Amniotic stem cell (primary cell): ENCODE measurements around the gene ARHGAP23.
A peak's percentile ranks its signal among the peaks of the same experiment; 100 is the strongest.

Experiments
- DNase-seq: peaks from one replicate; lab custom pipeline; 2025; lab: John Stamatoyannopoulos, UW

The ARHGAP23 gene

DNA sequence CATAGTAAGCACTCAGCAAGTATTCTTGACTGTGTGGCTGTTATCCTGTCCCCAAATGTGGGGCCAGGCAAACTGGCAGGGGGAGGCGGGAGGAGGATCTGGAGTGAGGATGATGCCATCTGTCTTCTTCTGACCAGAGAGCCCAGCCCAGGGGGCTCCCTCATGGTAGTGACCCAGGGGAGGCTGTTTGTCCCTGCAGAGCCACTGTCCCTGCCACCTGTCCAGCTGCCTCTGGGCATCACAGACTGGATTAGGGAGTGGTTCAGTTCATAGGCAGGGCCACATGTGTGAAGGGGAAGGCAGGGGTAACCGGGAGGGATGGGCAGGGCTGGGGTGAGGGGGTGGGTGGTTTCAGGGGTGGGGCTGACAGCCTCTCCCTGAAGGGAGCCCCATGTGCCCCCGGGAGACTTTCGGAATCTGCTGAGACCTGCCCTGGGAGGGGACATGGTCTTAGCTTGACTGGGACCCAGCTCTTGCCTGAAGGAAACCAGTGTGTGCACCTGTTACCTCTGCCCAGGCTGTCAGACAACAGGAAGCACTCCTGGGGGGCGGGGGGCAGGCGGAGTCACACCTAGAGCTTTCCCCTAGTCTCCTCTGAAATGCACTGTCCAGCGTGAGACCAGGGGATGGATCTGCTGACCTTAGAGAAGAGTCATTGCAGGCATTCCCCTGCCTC lies 15.2 kb downstream of the ARHGAP23 start:
- DNase-seq = no peak

DNA sequence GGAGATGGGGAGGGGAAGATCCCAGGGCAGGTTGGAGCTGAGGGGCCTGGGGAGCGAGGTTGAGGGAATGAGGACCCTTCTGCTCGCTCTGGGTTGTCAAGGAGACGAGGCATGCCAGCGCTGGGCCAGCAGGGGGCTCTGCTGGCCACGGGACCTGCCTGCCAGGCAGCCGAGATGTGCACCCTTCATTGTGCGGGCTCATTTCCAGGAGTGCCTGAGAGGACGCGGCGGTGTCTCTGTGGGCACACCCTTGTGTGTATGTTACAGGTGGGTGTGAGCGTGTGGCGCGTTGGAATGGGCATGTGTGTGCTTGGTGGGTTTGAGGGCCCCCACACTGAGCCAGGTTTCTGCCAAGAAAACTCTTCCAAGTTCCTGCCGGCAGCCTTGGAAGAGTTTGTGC lies 15.9 kb downstream of the ARHGAP23 start:
- peak; percentile 33 for DNase-seq

DNA sequence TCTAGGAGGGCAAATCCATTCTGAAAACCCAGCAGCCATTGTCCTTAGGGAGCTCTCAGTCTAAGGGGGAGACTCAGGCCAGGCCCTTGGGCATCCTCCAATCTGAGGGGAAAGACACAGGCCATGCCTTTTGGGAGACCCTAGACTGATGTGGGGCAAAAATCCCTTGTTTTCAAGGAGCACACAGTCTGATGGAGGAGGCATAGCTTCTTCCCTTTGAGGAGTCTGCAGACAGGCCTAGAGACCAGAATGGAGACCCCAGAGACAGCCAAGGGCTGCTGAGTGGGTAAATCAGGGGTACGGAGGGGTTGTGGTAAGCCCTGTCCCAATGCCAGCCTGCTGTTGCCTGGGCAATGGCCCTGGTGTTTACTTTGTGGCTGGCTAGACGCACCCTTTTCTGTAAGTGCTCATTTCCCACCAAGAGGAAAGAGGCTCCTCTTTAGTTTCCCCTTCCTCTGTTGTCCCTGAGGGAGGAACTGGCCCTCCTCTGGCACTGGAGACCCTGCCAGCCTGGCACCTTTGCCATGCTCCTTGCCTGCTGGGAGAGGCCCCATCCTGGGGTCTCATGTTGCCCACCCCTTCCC lies 19.3 kb downstream of the ARHGAP23 start:
- DNase-seq = no peak

DNA sequence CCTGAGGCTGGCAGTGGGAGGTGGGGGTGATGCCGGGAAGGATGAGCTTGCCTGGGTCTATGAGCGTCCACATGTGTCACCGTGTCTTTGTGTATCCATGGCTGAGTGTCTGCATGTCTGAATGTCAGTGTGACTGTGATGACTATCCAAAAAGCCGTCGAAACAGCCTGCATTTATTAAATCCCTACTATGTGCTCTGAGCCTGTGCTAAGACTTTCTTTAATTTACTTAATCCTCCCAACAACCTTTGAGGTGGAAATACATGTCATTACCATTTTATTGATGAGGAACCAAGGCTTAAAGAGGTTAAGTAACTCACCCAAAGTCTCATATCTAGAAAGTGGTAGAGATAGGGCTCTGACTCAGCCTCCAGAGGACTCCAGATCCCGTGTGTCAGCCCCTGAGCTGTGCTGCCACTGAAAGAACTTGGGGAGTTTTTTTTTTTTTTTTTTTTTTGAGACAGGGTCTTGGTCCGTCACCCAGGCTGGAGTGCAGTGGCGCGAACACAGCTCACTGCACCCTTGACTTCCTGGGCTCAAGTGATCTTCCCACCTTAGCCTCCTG lies 20.0 kb downstream of the ARHGAP23 start:
- no peak for DNase-seq

DNA sequence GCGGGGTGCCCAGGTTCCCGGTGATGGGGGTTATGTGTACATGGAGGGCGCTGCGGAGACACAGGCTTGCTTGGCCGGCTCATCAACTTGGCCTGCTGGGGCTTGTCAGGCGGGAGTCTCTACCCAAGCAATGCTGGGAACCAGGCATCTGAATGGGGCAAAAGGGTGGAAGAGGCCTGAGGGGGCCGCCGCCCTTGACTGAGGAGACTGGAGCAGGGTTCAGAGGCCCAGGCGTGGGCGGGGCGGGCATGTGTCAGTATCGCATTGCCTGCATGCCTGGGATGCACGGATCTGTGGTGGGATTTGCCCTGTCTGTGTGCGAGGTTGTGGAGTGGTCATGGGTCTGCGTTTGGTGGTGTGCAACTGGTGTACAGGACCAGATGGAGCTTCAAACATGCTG lies 21.1 kb downstream of the ARHGAP23 start:
- DNase-seq = no peak

DNA sequence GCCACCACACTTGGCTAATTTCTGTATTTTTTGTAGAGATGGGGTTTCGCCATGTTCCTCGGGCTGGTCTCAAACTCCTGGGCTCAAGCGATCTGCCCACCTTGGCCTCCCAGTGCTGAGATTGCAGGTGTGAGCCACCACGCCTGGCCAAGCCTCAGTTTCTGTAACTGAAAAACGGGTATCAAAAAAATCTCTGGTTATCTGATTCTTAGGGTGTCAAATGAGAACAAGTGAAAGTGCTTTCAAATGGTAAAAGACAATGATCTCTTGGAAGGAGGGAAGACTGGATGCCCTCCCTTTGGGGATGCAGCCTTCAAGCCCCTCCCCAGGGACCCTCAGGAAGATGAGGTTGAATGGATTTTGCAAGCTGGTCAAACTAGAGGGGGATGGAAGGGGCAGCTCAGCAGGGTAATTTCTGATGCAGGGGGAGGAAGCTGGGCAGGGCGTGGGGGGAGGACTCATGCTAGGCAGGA lies 22.3 kb downstream of the ARHGAP23 start:
- DNase-seq = no peak

DNA sequence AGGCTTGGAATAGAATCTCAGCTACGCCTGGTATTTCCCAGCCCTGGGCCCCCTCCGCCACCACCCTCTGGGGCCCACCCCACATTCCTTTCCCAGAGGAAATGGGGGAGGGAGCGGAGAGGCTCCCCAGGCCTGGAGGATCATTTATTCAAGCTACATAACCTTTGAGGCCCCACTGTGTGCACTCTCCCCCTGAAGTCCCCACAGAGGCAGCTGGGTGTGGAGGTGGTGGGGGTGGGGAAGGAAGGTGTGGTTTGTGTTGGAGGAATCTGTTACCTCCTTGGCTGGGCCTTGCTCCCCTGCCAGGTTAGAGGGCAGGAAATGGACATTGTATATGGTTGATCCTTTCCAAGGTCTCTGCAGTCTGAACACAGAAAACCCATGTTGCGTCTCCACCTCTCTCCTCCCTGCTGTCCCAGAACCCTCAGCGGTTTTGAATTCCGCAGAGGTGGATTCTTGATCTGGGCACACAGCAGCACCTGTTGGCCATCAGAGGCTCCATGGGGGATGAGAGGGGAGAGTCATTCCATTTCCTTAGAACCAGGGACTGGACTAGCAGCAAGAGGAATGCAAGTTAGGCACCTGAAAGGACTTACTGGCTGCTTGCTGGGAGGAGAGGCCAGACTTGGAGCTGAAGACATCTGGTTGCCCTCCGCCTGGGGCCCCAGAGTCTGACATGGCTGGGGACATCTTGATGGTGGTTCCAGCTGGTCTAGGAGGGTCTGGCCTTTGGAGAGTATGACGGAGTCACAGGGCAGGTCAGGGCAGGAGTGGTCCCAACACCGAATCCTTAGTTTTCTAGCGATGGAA lies 23.0 kb downstream of the ARHGAP23 start:
- DNase-seq = peak; percentile 49

DNA sequence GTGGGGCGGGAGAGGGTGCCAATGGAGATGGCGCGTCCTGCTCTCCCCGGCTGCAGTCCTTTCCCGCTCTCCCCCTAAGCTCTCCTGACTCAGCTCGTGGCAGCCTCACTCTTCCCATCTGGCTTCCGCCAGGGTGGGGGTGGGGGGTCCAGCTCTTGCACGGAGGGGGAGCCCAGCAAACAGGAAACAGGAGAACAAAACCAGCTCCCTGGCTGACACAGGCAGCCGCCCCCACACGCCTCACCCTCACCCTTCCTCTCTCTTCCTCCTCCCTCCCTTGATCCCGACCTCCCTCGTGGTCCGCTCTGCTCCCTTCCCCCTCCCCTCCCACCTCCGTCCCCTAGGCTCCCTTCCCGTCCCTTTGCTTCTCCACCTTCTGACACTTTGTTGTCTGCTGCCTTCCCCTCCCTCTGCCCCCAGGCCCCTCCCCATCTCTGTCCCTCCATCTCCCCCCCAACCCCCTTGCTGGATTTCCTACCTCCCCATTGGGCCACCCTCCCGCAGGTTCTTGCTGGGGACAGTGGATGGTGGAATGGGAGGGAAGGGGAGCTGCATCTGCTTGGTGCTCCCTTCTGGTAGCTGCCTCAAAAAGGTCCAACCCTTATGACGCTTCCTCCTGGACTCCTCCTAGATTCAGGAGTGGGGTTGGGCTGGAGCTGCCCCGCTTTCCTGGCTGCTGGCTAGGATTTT lies 23.7 kb downstream of the ARHGAP23 start:
- DNase-seq = peak; percentile 78

DNA sequence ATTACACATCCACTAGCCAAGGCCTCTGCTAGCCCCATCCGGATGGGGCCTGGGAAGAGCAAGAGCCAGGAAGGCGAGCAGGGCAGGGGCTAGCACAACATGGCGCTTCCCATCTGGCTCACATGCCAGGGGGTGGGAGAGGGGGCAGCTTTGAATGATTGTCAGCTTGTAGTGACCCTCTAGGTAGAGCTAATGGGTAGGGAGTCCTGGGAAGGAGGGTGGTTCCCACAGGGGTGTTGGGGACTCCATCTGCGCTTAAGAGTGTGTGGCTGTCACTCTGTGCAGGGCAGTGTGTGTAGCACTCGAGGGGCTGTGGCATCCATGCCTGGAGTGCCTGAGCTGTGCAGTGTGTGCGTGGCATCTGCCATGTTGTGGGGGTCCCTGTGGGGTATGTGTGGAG lies 24.5 kb downstream of the ARHGAP23 start:
- no peak for DNase-seq

DNA sequence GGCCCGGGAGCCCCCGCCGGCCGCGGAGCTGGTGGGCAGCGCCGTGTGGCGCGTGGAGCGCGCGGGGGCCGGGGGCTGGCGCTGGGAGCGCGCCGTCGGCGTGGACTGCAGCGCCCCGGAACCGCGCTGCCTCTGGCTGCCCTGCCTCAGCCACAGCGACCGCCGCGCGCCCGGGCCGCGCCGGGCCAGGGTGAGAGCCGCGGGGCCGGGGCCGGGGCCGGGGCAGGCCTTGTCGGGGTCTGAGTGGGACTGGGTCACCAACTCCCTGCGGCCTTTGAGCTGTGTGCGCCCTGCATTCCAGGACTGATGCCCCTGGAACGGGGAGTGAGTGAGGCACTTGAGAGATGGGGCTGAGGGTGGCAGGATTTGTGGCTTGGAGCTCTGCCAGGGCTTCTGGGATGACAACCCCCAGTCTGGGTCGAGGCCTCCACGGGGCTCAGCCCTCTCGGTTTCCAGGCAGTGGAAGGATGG lies 25.7 kb downstream of the ARHGAP23 start:
- DNase-seq = no peak

DNA sequence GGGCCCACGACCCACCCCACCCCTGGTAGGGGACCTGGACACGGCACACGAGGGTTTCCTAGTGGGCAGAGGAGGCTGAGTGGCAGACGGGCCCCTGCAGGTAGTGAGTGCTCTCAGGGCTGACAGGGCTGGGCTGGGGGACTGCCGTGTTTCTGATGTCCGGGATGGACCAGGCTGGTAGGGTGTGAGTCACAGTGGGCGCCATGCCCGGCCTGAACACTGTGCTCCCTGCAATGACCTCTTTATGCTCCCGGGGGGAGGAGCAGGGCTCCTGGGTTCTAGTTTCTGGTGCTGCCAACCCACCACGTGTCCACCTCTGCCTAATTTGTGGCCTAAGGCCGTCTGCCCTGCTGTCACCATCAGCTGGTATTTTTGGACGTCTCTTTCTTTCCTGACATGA lies 26.3 kb downstream of the ARHGAP23 start:
- peak; percentile 70 for DNase-seq

DNA sequence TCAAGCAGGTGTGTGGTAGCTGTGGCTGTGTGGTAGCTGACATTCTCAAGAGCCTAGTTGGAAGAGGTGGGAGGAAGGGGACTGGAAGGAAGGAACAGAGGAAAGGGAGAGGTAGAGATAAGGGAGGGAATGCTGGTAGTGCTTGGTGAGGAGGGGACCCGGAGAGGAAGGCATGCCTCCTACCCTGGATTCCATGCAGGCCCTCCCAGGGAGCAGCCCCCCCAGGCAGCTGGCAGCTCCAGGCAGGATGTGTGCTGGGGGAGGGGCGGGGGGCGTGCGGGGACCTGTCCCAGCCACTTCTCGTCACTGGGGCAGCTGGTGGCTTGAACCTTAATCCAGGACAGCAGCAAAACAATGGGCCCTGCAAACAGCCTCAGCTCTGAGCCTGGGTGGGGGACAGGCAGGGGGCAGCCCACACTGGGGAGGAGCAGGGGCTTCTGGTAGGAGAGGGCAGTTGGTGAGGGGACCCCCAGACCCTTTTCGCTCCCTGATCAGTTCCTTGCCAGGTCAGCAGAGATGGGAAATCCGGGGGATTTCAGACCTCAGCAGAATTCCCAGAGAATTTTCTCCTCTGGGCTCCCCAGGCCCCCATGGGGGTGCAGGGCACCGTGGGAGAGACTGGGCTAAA lies 27.1 kb downstream of the ARHGAP23 start:
- DNase-seq = no peak

DNA sequence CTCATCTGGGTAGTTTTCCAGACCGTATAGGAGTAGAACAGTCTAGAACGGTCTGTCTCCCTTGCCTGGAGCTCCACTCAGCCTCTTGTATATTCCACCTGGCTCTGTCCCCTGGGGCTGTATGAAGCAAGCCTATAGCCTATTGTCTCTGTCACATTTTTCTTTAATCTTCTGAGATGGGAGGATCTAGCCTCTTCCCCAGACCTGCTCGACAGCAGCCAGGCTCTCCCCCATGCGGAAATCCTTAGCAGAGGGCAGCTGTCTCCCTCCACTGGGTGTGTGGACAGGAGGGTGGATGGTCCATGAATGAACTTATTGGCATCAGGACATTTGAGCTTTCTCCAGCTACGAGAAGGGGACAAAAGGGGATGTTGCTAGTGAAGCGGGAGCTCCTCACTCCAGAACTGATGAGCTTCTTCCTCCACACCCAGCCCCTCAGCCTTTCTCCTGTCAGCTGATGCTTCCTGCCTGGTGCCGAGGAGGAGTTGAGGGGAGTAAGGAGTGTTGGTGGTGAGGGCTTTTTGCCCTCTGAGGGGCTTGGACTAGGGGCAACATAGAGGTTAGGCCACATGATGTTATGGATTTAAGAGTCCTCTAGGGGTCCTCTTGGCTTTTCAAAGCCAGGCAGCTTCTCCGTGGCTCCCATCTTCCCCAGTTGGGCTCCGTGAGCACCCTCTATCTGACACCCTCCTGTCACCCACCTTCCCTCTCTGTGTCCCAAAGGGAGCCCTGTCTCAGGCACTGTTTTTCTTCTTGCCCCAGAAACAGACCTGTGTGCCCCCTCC lies 28.0 kb downstream of the ARHGAP23 start:
- no peak for DNase-seq

DNA sequence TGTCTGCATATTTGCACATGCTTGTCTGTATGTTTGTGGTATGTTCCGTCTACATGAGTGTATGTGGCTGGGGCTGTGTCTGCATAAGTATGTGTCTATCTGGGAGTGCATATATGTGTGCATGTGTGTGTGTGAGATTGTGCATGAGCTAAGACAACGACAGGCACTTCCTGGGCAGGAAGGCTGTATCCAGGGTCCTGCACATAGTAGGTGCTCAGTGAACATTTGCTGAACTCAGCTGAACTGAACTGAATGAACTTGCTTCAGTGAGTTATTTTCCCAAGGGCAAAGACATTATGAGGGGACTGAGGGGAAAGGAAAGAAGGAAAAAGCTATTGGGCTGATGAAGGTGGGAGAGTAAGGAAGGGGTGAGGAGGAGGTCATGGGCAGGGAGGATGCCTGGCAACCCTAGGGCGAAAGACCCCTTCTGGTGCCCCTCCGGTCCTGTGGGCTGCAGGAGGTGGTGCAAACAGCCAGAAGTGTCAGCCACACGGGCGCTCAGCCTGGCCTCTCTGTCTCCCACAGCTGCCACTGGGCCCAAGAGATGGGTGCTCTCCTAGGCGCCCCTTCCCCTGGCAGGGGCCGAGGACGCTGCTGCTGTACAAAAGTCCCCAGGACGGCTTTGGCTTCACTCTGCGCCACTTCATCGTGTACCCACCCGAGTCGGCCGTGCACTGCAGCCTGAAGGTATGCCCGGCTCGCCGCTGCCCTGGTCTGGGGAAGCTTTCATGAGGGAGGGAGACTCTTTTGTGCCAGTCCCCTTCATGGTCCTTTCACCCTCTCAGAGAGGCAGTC lies 29.5 kb downstream of the ARHGAP23 start:
- no peak for DNase-seq

DNA sequence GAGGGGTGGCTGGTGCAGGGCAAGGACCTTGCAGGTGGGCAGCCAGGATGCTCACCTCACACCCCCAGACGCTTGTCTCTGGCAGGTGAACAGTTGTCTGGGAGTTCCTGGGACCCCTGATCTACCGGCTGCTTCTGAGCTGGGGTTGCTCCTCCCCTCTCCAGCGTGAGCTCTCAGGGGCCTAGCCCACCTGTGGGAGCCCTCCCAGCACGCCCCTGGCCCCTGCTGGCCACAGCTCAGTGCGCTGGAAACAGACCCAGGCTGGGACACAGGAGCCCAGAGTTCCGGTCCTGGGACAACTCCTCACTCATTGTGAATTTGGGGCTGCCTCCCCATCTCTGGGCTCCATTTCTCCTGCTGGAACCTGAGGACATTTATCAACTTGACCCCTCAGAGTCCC lies 30.3 kb downstream of the ARHGAP23 start:
- no peak for DNase-seq

DNA sequence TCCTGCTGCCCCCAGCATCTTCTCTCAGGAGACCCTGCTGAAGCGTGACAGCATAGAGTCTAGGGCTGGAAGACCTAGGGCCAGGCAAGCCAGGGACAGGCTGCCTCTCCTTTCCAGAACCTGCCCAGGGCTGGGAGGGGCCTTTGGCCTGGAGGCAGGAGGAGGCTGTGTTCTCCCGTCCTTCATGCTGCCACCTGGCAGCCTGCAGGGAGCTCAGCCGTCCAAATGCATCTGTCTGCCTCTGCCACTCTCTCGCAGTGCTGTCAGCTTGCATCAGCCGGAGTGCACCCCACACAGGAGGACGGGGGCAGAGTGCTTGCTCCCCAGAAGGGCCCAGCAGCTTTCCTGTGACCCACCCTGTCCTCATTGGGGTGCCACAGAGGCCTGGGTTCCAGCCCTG lies 31.3 kb downstream of the ARHGAP23 start:
- DNase-seq = no peak

DNA sequence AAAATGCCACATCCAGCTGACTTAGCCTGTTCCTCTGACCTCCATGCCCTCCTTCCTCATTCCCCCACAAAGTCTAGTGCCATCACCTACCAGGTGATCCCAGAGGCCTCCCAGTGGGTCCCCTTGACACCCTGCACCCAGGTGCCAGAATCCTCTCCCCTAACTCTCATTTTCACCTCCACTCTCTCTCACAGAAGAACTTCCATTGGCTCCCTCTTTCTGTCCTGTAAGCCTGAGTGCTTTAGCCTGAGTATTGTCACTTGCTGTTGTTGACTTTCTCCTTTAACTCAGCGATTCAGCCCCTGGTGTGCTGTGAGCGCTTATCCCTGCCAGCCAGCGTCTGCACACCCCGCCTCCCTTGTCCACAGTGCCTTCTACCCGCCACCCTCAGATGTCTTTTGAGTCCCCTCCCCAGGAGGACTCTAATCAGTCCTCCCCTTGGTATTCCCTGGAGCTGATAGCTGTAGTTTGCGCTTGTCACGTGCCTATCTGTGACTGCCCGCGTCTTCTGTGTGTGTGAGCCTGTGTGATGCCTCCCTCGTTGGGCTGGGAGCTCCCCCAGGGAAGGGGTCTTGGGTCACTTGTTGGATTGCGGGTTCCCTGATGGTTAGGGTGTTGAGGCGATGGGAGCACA lies 31.9 kb downstream of the ARHGAP23 start:
- DNase-seq = no peak

DNA sequence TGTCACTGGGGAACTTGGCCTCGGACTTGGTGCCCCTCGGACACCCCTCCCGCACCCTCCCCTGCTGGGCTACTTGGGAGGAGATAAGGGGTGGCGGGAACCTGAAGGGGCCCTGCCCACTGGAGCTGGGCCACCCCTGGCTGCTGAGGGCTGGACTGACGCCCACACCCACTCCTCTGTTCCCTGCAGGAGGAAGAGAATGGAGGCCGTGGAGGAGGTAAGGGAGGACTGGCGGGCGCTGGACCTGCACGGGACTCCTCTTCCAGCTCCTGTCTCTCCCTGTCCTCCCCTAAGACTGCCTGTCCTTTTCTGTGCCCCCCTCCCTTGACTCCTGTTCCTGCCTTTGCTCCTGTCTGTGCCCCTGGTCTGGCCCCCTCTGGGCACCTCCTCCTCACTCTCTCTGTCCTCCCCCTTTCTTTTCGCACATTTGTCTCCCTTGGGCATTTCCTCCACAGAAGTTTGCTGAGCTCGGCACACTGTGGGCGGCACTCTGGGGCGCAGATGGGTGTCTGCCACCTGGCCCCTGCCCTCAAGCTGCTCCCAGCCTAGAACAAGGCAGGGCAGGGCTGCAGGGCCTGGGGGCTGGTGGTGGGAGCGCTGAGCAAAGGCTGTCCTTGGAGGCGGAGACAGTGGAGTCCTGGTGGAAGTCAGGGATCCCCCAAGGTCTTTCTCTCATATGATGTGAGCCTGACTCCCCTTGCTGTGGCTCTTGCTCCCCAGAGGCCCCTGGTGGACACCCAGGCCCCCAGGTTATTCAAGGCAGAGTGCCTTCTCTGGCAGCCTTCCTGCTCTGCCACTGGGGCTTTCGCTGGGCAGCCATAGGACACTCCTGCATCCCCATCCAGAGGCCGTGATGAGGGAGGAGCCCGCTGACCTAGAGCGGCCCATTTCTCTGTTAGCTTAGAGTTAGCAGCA lies 32.7 kb downstream of the ARHGAP23 start:
- no peak for DNase-seq
